ENCODE data around the gene UMPS.
"Not testable (repeated sequence)": the region's sequence is repeated elsewhere in the genome, so short reads cannot be mapped to it uniquely, and the experiment has no call there.

The UMPS gene

GRCh38 chr3:124781476-124782376, 51.5 kb downstream of the UMPS start:
- no peak for DNase-seq

DNA sequence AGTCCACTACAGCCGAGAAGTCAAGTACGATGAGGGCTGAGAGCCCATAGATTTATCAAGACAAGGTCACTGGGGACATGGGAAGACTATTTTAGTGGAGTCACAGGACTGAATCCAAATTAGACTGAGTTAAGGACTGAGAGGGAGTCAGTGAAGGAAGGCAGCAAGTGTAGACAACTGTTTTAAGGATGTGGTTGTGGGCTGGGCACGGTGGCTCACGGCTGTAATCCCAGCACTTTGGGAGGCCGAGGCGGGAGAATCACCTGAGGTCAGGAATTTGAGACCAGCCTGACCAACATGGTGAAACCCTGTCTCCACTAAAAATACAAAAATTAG, 52.1 kb downstream of the UMPS start:
- not testable (repeated sequence) for DNase-seq

DNA sequence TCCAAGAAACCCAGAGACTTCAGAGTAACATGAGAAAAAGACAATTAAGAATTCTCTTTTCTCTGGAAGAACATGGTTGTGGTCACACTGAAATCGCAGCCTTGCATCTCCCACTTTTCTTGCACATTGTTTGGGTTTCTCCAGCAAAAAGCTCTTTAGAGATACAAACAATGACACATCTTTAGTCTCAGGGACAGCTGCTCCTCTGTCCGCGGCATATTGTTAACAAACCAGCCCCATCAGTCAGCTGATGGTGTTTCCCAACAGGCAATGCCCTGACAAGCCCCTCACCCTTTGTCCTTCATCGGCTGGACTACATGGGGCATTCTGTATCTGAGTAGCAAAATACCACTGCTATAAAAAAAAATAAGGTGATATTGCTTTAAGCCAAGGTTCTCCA, 53.4 kb downstream of the UMPS start:
- DNase-seq = no peak

DNA sequence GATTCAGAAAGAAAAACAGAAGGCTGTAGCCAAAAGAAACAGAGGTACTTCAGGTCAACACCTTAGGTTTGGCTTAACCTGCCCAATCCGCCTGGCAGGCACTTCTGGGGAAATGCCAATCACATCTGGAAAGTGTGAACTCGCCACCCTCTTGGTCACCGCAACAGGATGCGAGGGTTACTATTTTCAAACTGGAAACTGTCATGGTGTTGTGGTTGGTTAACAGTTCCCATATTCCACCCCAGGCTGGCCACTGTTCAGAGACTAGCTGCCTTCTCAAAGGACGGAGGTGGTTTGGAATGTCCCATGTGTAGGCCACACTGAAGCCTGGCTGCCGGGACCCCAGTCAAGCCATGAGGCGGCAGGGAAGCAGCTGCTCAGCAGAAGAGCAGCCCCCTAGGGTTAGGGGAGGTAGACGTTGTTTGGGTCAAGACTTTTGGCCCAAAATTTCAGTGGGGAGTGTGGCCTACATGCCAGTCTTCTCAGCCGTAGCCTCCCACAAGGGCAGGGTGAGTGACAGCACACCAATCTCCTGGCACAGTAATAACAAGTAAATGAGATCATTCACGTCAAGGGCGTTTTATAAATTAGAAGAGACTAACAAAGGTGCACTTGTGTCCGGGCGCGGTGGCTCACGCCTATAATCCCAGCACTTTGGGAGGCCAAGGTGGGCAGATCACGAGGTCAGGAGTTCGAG, 54.6 kb downstream of the UMPS start:
- no peak for DNase-seq

GRCh38 chr3:124785973-124786372, 55.7 kb downstream of the UMPS start:
- DNase-seq = no peak

DNA sequence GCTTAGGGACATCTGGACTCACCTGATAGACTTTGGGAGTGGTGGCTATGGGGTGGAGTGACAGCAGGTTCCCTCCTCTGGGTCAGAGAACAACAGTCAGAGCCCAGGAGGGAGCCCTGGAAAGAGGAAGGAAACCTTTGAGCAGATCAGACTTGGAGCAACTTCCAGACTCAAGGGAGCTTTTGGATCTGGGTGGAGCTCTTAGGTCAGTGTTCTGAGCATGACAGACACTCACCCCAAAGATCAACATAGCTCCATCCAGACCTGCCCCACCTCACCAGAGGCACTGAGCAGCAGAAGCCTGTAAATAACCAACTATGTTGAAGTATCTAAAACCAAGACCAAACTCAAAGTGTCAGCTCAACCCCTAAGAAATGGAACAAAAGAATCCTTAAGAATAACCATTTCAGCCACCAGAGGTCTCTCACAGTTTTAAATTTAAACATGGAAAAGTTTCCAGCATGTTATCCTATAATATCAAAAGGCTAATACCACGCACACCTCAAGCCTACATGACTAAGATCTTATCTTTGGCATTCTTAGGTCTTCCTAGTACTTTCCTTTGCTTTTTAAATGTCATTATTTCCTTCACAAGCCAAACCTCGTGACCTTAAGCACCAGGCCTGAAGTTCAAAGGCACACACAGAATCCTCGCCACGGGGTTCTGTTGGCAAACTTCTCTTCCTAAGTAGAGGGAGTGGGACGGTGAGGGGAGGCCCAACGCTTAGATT, 56.4 kb downstream of the UMPS start:
- DNase-seq = no peak

GRCh38 chr3:124787476-124788195, 57.4 kb downstream of the UMPS start:
- DNase-seq = no peak

DNA sequence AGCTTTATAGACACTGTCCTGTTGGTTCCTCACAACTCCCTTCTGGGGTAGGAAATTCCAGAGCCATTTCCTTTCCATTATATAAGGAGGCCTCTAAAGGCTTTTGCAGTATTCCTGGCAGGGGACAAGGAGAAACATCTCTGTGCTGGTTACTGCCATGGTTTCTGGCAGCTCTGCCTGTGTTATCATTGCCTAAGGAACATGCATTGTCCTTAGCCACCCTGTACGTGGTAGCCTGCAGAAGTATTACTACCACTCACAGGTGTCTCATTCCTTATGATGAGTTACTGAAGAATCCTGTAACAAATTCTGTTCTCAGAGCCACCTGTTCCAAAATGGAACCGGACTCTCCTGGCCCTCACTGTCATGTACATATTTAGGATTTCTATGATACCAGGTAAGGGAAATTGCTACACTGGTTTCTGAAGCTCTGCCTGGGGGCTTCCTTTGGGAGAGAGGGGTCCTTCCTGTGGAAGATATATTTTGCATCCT, 58.0 kb downstream of the UMPS start:
- DNase-seq = no peak

GRCh38 chr3:124789103-124789502, 58.9 kb downstream of the UMPS start:
- DNase-seq = not testable (repeated sequence)

- no peak for DNase-seq
Measured at GRCh38 chr3:124791142-124791541, 60.9 kb downstream of the UMPS start.

GRCh38 chr3:124791639-124792151, 61.4 kb downstream of the UMPS start:
- DNase-seq = no peak

DNA sequence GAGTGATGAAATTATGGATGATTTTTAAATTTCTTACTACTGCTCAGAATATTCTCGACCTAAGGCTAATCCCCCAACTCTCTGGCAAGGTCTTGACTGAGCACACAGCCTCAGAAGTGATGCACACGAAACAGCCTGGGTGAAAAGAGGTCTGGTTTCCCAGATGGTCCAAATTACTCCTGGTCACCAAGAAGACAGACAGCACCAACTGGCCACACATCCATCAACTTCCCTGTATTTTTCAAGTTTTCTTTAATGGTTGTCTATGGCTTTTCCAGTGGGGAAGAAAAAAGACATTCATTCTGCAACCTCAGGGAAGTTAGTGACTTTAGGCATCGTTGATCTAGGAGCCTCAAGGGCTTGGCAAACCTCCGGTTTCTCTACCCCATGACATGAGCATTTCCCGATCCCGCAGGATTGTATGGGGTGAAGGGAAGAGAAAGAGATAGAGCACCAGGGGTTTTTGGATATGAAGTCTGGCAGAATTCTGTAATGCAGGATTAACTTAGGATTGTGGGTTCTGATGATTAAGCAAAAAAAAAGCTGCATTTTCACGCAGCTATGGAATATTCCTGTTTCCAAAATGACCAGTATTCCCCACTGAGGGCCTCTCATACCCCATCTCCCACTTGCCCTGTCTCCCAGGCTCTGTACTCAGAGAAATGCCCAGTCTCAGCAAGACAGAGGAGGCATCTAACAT, 62.2 kb downstream of the UMPS start:
- DNase-seq = no peak

DNA sequence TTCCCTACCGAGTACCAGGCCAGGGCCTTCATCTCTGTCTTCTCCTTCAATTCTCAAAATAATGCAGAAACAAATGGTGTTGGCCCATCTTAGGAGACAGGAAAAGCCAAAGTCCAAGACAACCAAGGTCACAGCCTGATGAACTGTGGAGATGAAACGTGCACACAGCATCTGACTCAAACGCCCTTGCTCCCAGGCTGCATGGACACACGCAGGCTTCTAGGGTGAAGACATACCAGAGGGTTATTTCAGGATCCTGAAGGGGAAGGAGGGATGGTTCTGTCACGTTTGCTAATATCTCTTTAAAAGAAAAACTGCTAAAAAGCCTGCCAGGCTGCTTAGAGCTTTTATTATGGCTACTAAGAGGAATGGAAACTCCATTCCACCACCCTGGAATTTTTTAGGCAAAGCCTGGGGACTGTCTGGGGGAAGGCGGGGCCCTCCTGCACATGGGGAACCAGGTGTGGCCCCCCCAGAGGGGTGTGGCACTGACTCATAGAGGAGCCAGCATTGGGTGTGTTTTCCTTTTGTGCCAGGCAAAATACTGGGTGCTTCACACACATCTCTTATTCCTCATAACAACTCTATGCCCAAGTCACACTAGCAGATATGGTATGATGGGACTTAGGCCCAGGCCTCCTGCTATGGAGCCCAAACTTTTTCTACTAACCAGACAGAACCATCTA, 62.9 kb downstream of the UMPS start:
- no peak for DNase-seq

DNA sequence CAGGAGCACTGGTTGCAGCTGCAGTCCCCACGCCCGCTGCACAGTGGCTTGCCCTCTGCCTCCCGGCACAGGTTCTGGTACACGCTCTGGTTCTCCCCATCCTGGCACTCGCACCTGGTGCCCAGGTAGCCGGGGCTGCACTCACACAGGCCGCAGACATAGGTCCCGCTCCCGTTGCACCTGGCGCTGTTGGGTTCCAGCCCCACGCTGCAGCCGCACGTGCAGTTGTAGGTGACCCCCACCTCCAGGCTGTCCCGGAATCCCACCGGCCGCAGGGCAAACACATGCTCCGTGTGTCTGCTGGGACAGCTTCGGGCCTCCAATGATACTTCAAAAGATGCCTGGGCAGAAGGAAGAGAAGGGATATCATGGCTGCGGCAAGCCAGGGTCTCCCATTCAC, 66.2 kb downstream of the UMPS start:
- no peak for DNase-seq

GRCh38 chr3:124797426-124797945, 67.2 kb downstream of the UMPS start:
- DNase-seq = no peak
